Breast epithelium (tissue), 3 donors: Measurements from ENCODE around the gene LSAMP.

Source experiments
- POLR2A ChIP-seq: fragments of 450-650 bp; IDR thresholded peaks from one replicate; pipeline ENCODE4 v1.6.1; 2016; ENCODE audit warnings: antibody characterized with exemption, mild to moderate bottlenecking, moderate library complexity
- POLR2AphosphoS5 ChIP-seq, 3 donors: sonication (generic); formaldehyde crosslinking; IDR thresholded peaks; one replicate each; pipeline ENCODE4 v1.6.1; 2017; ENCODE audit warnings: antibody characterized with exemption in 3 of 3

DNA sequence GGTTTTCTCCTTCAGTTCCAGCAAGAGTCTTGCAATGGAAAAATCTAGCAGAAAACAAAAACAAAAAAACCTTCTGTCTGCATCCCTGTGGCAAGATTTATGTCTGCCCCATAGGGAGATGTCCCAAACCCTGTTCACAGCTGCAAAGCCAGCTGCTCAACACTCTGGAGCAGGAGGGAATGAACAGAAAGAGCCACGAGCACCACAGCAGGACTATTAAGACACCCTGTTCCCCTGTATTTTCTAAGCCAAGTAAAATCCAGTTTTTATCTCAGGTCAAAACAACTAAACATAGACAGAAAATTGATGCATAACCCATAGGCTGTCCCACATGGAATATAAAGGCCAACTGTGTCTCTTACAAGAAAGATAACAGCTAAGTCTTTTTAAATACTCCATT, 357.9 kb downstream of the LSAMP start:
- TF ChIP-seq POLR2AphosphoS5 (IDR thresholded peaks at IDR 0.05): no peak
- no peak for TF ChIP-seq POLR2A
